Progenitor cell of endocrine pancreas (in vitro differentiated cells): ENCODE measurements around the gene IZUMO2. TPM values are rescaled to one million over a fixed set of nuclear protein-coding genes. Genes with fewer than 3 reads are reported as not detected.

Source experiments
- DNase-seq: peaks from one replicate; pipeline ENCODE4 v3.0.0; 2021; ENCODE audit warnings: low spot score; ENCODE audit not compliant: unreplicated experiment
- H3K27ac Mint-ChIP-seq: 2 replicates; pipeline ENCODE4 v1.8.0; 2021; ENCODE audit warnings: mild to moderate bottlenecking, moderate library complexity, mixed read lengths
- H3K27me3 Mint-ChIP-seq: 2 replicates; pipeline ENCODE4 v1.8.0; 2021; ENCODE audit warnings: mixed read lengths
- H3K36me3 Mint-ChIP-seq: 2 replicates; pipeline ENCODE4 v1.8.0; 2022; ENCODE audit warnings: mixed read lengths; ENCODE audit not compliant: insufficient read depth
- H3K4me1 Mint-ChIP-seq: 2 replicates; pipeline ENCODE4 v1.8.0; 2021; ENCODE audit warnings: low read depth, mixed read lengths
- H3K4me3 Mint-ChIP-seq: 2 replicates; pipeline ENCODE4 v1.8.0; 2021; ENCODE audit warnings: low read depth, mild to moderate bottlenecking, moderate library complexity, mixed read lengths
- H3K9me3 Mint-ChIP-seq: 2 replicates; pipeline ENCODE4 v1.8.0; 2021; ENCODE audit warnings: low read depth, mixed read lengths
- long read RNA-seq: library from polyadenylated mRNA; unstranded; transcript quantifications from one replicate; pipeline ENCODE4 v2.0.0, GENCODE V29; 2020
- total RNA-seq: library from RNA; stranded (reverse); gene quantifications from 2 replicates; pipeline ENCODE4 v1.2.1, GENCODE V29; 2021
- TF ChIP-seq, protein P1 (sequence below): fragments of 200-600 bp; sonication (generic); IDR thresholded peaks from one replicate; pipeline ENCODE4 v1.5.0; 2021; ENCODE audit warnings: antibody characterized with exemption, mild to moderate bottlenecking; ENCODE audit not compliant: unreplicated experiment

IZUMO2 gene
- not detected in 2 replicates for total RNA-seq
- long read RNA-seq: 0 reads

DNA sequence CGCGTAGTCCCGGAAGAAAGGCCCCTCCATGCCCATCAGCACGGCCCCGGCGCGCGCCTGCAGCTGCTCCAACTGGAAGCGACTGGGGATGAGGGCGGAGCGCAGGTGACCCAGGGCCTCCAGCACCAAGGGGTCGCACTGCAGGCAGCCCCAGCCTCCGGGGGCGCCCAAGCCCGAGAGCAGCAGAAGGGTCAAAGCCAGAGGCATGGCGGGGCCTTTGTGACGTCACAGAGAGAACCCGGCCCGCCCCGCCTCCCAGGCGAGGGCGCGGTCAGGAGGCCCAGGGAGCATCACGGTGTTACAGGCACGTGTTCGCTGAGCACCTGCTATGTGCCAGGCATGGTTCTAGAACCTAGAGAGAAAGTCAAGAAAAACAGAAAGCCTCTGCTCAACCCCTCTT lies at the start of gene IZUMO2:
TSS of gene IZUMO2 (minus strand) at position 294 of the 400 bp plus-strand sequence. CDS start at position 207, 87 bp downstream.
- H3K36me3 Mint-ChIP-seq: no peaks in the 10 kb centered on the region
- H3K9me3 Mint-ChIP-seq: no peaks in the 10 kb centered on the region
- TF ChIP-seq, protein P1, sequence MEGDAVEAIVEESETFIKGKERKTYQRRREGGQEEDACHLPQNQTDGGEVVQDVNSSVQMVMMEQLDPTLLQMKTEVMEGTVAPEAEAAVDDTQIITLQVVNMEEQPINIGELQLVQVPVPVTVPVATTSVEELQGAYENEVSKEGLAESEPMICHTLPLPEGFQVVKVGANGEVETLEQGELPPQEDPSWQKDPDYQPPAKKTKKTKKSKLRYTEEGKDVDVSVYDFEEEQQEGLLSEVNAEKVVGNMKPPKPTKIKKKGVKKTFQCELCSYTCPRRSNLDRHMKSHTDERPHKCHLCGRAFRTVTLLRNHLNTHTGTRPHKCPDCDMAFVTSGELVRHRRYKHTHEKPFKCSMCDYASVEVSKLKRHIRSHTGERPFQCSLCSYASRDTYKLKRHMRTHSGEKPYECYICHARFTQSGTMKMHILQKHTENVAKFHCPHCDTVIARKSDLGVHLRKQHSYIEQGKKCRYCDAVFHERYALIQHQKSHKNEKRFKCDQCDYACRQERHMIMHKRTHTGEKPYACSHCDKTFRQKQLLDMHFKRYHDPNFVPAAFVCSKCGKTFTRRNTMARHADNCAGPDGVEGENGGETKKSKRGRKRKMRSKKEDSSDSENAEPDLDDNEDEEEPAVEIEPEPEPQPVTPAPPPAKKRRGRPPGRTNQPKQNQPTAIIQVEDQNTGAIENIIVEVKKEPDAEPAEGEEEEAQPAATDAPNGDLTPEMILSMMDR: no peak
- peaks cover 28% of the 10 kb centered on the region for H3K27me3 Mint-ChIP-seq
- H3K4me1 Mint-ChIP-seq: no peaks in the 10 kb centered on the region
- H3K27ac Mint-ChIP-seq: peak within 1 kb of the TSS; percentile 59
- DNase-seq: no peak
- H3K4me3 Mint-ChIP-seq: no peak within 1 kb of the TSS

DNA sequence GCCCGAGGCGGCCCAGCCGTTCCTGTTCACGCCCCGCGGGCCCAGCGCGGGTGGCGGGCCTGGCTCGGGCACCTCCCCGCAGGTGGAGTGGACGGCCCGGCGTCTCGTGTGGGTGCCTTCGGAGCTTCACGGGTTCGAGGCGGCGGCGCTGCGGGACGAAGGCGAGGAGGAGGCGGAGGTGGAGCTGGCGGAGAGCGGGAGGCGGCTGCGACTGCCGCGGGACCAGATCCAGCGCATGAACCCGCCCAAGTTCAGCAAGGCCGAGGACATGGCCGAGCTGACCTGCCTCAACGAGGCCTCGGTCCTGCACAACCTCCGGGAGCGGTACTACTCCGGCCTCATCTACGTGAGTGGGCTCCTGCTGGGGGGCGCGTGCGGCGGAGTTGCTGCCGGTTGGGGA lies 47.3 kb upstream of the IZUMO2 start:
- no peaks in the 10 kb centered on the region for H3K9me3 Mint-ChIP-seq
- H3K4me1 Mint-ChIP-seq: peaks cover 6% of the 10 kb centered on the region
- TF ChIP-seq, protein P1: no peak

DNA sequence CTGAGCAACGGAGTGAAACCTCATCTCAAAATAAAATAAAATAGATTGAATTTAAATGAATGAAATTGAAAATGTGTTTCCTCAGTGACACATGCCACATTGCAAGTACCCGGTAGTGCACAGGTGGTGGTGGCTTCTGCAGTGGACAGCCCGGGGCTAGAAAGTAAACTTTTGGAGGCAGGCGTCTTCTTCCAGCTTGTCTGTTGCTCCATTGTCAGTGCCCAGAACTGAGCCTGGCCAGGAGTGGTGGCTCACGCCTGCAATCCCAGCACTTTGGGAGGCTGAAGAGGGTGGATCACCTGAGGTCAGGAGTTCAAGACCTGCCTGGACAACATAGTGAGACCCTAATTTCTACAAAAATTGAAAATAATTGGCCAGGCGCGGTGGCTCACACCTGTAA lies 46.0 kb upstream of the IZUMO2 start:
- no peaks in the 10 kb centered on the region for H3K9me3 Mint-ChIP-seq

More for the DNA sequence above, 47.3 kb upstream of the IZUMO2 start:
- H3K27ac Mint-ChIP-seq: no peak overlapping the region
- no peaks in the 10 kb centered on the region for H3K27me3 Mint-ChIP-seq
- DNase-seq: no peak
- peaks cover 22% of the 10 kb centered on the region for H3K36me3 Mint-ChIP-seq
- H3K4me3 Mint-ChIP-seq: no peak overlapping the region

DNA sequence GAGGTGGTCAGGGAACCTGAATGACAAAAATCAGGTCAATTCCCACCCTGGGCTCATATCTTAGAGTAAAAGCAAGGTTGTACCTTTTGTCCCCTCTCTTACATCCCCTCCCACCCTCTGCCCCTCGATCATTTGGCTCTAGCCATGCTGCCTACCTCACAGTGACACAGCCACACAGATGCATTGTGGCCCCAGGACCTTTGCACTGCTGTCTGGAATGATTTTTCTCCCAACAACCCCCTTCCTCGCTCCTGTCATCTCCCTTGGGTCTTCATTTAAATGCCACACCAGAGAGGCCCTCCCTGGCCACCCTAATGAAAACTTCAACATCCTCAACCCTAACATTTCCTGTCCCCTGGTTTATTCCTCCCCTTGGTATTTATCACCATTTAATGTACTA lies 44.6 kb upstream of the IZUMO2 start:
- Mint-ChIP-seq H3K27ac (peak overlapping the region; percentile 81), H3K9me3 (no peaks in the 10 kb centered on the region), H3K36me3 (peaks cover 18% of the 10 kb centered on the region), H3K27me3 (peaks cover 2% of the 10 kb centered on the region), H3K4me1 (peaks cover 3% of the 10 kb centered on the region), H3K4me3 (no peak overlapping the region)
- TF ChIP-seq, protein P1: no peak
- no peak for DNase-seq

More for the DNA sequence above, 46.0 kb upstream of the IZUMO2 start:
- H3K36me3 Mint-ChIP-seq: peaks cover 22% of the 10 kb centered on the region
- no peak overlapping the region for H3K27ac Mint-ChIP-seq
- H3K4me3 Mint-ChIP-seq: no peak overlapping the region
- peaks cover 3% of the 10 kb centered on the region for H3K4me1 Mint-ChIP-seq
- no peaks in the 10 kb centered on the region for H3K27me3 Mint-ChIP-seq
- no peak for DNase-seq
- TF ChIP-seq, protein P1: no peak

DNA sequence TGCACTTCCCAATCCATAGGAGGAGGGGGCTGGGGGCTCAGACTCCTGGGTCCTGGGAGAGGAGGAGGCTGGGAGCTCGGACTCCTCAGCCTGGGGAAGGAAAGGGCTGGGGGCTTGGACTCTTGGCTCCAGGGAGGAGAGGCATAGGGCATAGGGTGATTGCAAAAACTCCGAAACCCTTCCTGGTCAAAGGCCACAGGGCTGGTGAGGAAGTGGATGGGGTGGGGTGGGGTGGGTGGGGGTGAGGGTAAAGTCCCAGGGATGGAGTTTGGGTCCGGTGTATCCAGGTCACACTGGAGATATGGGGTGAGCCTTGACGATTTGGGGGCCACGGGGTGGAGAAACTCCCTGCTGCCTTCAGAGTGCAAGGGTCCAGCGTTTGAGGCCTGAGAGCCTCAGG lies 43.1 kb upstream of the IZUMO2 start:
- peaks cover 3% of the 10 kb centered on the region for H3K4me1 Mint-ChIP-seq
- TF ChIP-seq, protein P1: no peak
- H3K27ac Mint-ChIP-seq: no peak overlapping the region
- H3K27me3 Mint-ChIP-seq: peaks cover 15% of the 10 kb centered on the region
- no peaks in the 10 kb centered on the region for H3K9me3 Mint-ChIP-seq
- no peak for DNase-seq
- peak overlapping the region; percentile 73 for H3K4me3 Mint-ChIP-seq
- H3K36me3 Mint-ChIP-seq: peaks cover 5% of the 10 kb centered on the region
